Measurements from ENCODE around the gene OPN5.

DNA sequence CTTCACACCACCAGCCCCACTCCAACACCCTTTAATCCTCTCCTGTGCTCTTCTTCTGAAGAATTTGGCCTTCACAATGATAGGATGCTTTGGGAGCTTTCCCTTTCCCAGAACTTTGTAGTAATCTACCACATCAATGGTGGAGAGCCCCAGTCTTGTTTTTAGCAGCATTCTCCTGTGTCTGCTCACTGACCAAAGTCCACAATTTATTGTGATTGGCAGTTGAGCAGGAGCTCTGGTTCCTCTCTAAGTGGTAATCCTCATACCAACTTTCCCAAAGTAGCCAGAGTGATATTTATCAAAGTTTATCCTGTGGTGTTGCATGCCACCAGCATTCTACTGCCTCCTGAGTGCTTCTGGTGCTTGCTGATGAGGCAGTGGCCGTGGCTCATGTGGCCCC lies 29.0 kb upstream of the OPN5 start:
- TF ChIP-seq, protein P1, sequence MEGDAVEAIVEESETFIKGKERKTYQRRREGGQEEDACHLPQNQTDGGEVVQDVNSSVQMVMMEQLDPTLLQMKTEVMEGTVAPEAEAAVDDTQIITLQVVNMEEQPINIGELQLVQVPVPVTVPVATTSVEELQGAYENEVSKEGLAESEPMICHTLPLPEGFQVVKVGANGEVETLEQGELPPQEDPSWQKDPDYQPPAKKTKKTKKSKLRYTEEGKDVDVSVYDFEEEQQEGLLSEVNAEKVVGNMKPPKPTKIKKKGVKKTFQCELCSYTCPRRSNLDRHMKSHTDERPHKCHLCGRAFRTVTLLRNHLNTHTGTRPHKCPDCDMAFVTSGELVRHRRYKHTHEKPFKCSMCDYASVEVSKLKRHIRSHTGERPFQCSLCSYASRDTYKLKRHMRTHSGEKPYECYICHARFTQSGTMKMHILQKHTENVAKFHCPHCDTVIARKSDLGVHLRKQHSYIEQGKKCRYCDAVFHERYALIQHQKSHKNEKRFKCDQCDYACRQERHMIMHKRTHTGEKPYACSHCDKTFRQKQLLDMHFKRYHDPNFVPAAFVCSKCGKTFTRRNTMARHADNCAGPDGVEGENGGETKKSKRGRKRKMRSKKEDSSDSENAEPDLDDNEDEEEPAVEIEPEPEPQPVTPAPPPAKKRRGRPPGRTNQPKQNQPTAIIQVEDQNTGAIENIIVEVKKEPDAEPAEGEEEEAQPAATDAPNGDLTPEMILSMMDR (conservative IDR thresholded peaks at IDR 0.05; ENCODE audit: low read depth, low read length) = no peak
- TF ChIP-seq EZH2 (IDR thresholded peaks at IDR 0.05; ENCODE audit: borderline replicate concordance, low read depth, low read length, poor library complexity, severe bottlenecking) = no peak

All from A673 (cell line).